PC-9 (cell line): ENCODE data around the gene OTP.

Experiments used
- EZH2 ChIP-seq: fragments of 200-600 bp; sonication (generic); IDR thresholded peaks from 2 replicates; pipeline ENCODE4 v1.8.0; 2017; ENCODE audit warnings: antibody characterized with exemption, low read depth
- TF ChIP-seq, protein P1 (sequence below): fragments of 200-600 bp; sonication (generic); conservative IDR thresholded peaks from 2 replicates; pipeline ENCODE4 v1.6.1; 2017; ENCODE audit warnings: mixed run types, antibody characterized with exemption, mild to moderate bottlenecking, moderate library complexity

DNA sequence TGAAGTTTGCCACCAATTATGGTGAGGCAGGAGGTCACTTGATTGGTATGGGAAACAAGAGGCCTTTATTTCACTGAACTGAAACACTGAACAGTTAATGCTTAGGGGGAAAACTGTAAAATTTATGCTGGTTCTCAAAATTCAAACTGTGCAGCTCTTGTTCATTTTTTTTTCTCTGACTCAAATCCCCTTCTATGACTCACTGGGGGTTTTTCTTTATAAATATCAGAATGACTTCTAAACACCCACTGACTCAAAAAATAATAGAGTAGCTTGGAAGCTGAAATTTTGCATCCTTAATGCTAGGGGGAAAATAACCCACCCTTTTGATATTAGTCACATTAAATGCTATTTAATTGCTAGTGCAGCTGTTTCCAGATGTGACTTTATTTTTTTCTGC, 24.1 kb upstream of the OTP start:
- TF ChIP-seq, protein P1, sequence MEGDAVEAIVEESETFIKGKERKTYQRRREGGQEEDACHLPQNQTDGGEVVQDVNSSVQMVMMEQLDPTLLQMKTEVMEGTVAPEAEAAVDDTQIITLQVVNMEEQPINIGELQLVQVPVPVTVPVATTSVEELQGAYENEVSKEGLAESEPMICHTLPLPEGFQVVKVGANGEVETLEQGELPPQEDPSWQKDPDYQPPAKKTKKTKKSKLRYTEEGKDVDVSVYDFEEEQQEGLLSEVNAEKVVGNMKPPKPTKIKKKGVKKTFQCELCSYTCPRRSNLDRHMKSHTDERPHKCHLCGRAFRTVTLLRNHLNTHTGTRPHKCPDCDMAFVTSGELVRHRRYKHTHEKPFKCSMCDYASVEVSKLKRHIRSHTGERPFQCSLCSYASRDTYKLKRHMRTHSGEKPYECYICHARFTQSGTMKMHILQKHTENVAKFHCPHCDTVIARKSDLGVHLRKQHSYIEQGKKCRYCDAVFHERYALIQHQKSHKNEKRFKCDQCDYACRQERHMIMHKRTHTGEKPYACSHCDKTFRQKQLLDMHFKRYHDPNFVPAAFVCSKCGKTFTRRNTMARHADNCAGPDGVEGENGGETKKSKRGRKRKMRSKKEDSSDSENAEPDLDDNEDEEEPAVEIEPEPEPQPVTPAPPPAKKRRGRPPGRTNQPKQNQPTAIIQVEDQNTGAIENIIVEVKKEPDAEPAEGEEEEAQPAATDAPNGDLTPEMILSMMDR: no peak
- no peak for TF ChIP-seq EZH2
